HAP-1 (cell line): ENCODE data around the gene FOXD4L6.
"Not testable (repeated sequence)": the region's sequence is repeated elsewhere in the genome, so short reads cannot be mapped to it uniquely, and the experiment has no call there.

Source experiments
- DNase-seq, 2 experiments: peaks; one replicate each; pipeline ENCODE4 v3.0.0-alpha.2; 2016 to 2020; ENCODE audit warnings: low spot score in 2 of 2
- H3K27me3 ChIP-seq: fragments of 250-450 bp; sonication (Bioruptor Pico); 2 replicates; pipeline ENCODE4 v1.5.1; 2020; ENCODE audit warnings: low read depth, mild to moderate bottlenecking, moderate library complexity
- H3K36me3 ChIP-seq: fragments of 250-450 bp; sonication (Bioruptor Pico); replicated peaks from 2 replicates; pipeline ENCODE4 v1.5.1; 2020; ENCODE audit warnings: mild to moderate bottlenecking
- H3K4me1 ChIP-seq: fragments of 250-450 bp; sonication (Bioruptor Pico); 2 replicates; pipeline ENCODE4 v1.5.1; 2020; ENCODE audit warnings: mild to moderate bottlenecking
- H3K4me3 ChIP-seq: fragments of 250-450 bp; sonication (Bioruptor Pico); 2 replicates; pipeline ENCODE4 v1.5.1; 2020; ENCODE audit warnings: mild to moderate bottlenecking, moderate library complexity
- H3K9me3 ChIP-seq: fragments of 250-450 bp; sonication (Bioruptor Pico); 2 replicates; pipeline ENCODE4 v1.5.1; 2020; ENCODE audit warnings: mild to moderate bottlenecking, moderate library complexity
- in situ Hi-C: fragments of 300-500 bp; cut with MboI; formaldehyde crosslinking; loops from 3 replicates; pipeline ENCODE4 v1.14.3; 2020; ENCODE audit warnings: low sequenced_read_pairs, inconsistent platforms, mixed read lengths

Gene FOXD4L6

GRCh38 chr9:41128581-41128980 lies at the start of gene FOXD4L6:
TSS of gene FOXD4L6 (minus strand) at chr9:41128681. CDS start at chr9:41128383, 298 bp downstream.
- H3K36me3 ChIP-seq, in situ Hi-C loops, H3K9me3 ChIP-seq, H3K27me3 ChIP-seq, H3K4me1 ChIP-seq, H3K4me3 ChIP-seq, DNase-seq: not testable (repeated sequence)

DNA sequence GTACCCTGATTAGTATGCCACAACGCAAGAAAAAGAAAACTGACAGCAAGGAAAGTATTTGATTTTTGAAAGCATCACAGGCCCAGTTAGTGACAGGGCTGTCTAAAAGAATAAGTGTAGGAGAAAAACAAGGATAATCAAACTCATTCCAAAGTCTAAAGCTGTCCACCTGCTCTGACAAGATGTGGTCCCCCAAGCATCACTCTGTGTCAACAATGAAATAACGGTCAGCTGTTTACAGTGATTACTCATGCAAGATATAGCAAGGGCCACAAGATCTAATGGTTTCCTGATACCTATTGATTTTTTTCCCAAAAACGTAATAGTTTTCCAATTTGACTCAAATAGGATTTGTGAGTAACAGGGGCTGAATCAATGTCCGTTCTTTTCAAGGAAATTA lies 46.5 kb upstream of the FOXD4L6 start:
- H3K4me3 ChIP-seq, H3K9me3 ChIP-seq, in situ Hi-C loops, H3K4me1 ChIP-seq, H3K36me3 ChIP-seq, H3K27me3 ChIP-seq, DNase-seq: not testable (repeated sequence)

DNA sequence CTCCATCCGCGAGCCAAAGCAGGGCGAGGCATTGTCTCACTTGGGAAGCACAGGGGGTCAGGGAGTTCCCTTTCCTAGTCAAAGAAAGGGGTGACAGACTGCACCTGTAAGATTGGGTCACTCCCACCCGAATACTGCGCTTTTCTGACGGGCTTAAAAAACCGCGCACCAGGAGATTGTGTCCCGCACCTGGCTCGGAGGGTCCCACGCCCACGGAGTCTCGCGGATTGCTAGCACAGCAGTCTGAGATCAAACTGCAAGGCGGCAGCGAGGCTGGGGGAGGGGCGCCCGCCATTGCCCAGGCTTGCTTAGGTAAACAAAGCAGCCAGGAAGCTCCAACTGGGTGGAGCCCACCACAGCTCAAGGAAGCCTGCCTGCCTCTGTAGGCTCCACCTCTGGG lies 21.6 kb upstream of the FOXD4L6 start:
- H3K4me1 ChIP-seq, H3K27me3 ChIP-seq, H3K4me3 ChIP-seq, H3K36me3 ChIP-seq, in situ Hi-C loops, DNase-seq, H3K9me3 ChIP-seq: not testable (repeated sequence)

DNA sequence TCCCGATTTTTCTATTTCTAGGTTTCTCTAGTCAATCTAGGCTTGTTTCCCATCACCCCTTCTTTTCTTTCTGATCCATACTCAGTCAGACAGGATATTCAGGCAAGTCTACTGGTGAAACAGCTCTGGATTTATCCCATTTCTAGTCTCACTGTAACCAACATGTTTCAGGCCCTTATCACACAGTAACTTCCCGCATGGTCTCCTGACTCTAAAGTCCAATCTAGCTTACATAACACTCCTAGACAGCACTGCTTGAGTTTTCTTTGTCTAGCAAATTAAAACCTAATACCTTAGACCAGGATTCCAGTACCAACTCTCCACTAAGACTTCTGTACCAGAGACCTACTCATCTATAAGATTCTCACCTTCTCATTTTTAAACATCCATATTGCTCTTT lies 13.4 kb upstream of the FOXD4L6 start:
- H3K9me3 ChIP-seq, DNase-seq, H3K36me3 ChIP-seq, H3K27me3 ChIP-seq, in situ Hi-C loops, H3K4me1 ChIP-seq, H3K4me3 ChIP-seq: not testable (repeated sequence)

- H3K9me3 ChIP-seq, H3K27me3 ChIP-seq: not testable (repeated sequence)
Observed at GRCh38 chr9:41126746-41127446, 1.6 kb downstream of the FOXD4L6 start.

DNA sequence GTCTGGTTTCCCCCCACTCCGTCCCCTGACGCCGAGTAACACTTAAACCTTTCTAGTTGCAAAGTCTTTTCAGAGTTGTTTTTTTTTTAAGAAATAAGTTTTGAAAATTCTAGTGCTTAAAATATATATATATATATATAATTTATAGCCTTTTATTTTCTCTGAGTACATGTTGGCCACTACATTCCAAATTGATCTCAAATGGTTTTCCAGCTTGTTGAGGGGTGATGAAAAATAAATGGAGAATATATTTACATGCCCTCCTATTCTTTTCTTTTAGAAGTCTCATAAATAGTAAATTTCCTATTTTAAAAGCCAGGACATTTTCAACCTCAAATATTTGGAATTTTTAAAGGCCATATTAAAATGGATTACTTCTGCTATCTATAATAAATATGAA lies 2.5 kb downstream of the FOXD4L6 start:
- H3K27me3 ChIP-seq, DNase-seq, H3K4me3 ChIP-seq, H3K4me1 ChIP-seq, H3K36me3 ChIP-seq, H3K9me3 ChIP-seq, in situ Hi-C loops: not testable (repeated sequence)

More at GRCh38 chr9:41126746-41127446, 1.6 kb downstream of the FOXD4L6 start:
- in situ Hi-C loops, H3K4me1 ChIP-seq, DNase-seq, H3K36me3 ChIP-seq, H3K4me3 ChIP-seq: not testable (repeated sequence)

- in situ Hi-C loops, H3K4me1 ChIP-seq, H3K36me3 ChIP-seq, DNase-seq, H3K4me3 ChIP-seq, H3K9me3 ChIP-seq, H3K27me3 ChIP-seq: not testable (repeated sequence)
Observed at GRCh38 chr9:41125109-41125658, 3.3 kb downstream of the FOXD4L6 start.

- in situ Hi-C loops, H3K4me1 ChIP-seq, H3K9me3 ChIP-seq, H3K27me3 ChIP-seq, DNase-seq, H3K36me3 ChIP-seq, H3K4me3 ChIP-seq: not testable (repeated sequence)
Observed at GRCh38 chr9:41124250-41125108, 4.0 kb downstream of the FOXD4L6 start.

DNA sequence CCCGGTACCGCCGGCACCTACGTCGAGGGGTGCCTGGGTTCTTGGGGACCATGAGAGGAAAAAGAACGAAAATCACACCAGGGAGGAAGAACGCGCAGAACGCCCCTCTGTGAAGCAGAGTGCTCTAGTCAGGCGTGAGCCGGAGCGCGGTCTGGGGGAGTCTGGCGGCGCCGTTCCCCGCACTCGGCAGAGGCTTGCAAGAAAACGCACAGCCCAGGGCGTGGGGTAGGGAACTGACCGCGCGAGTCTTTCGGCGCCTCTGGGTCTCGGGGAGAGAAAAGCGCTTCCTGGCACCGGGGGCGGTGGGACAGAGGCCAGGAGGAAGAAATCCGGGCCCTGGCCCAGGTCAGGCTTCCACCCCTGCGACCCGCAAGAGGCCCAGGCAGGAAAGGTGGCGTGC lies 4.7 kb downstream of the FOXD4L6 start:
- H3K27me3 ChIP-seq, H3K4me1 ChIP-seq, DNase-seq, in situ Hi-C loops, H3K4me3 ChIP-seq, H3K36me3 ChIP-seq, H3K9me3 ChIP-seq: not testable (repeated sequence)

GRCh38 chr9:41123396-41123795 lies 5.1 kb downstream of the FOXD4L6 start:
- H3K9me3 ChIP-seq, H3K36me3 ChIP-seq, in situ Hi-C loops: not testable (repeated sequence)

DNA sequence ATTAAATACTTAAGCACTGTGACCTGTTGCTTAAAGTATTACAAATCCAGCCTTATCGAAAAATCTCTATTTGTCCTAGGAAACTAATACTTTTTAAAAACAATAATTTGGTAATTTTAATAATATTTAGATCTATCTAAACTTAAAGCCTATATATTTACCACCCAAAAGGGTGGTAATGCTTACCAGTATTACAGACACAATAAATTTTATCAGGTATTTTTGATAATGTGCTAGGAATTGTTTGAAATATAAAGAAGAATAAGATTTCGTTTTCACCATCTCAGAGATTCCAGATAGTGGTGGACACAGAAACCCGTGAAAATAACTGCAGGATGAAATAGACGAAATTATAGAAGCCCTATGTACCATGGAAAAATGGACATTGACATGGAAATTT lies 7.8 kb downstream of the FOXD4L6 start:
- H3K4me3 ChIP-seq, H3K27me3 ChIP-seq, in situ Hi-C loops, H3K4me1 ChIP-seq, DNase-seq, H3K36me3 ChIP-seq, H3K9me3 ChIP-seq: not testable (repeated sequence)

More at GRCh38 chr9:41123396-41123795, 5.1 kb downstream of the FOXD4L6 start:
- not testable (repeated sequence) for H3K4me3 ChIP-seq, H3K4me1 ChIP-seq, DNase-seq, H3K27me3 ChIP-seq

DNA sequence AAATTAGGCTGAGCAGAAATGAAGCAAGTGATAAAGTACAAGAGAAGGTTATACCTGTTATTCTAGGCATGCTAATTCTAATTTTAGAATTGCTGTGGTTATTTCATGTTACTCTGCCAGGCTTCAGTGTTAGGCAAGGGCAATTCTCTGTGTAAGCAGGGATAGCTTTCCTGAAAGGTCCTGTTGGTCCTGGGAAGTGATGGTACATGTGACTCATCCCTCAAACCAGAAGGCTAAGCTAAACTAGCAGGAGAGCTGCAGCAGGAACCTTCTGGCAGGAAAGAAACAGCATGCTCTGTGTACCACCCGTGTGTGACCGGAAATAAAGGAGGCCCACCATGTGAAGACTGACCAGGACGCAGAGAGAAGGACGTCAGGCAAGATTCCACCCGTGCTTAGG lies 8.8 kb downstream of the FOXD4L6 start:
- DNase-seq, in situ Hi-C loops, H3K36me3 ChIP-seq, H3K27me3 ChIP-seq, H3K4me1 ChIP-seq, H3K4me3 ChIP-seq, H3K9me3 ChIP-seq: not testable (repeated sequence)

- H3K4me1 ChIP-seq, in situ Hi-C loops: not testable (repeated sequence)
Observed at GRCh38 chr9:41119311-41119710, 9.2 kb downstream of the FOXD4L6 start.

GRCh38 chr9:41113348-41113747 lies 15.1 kb downstream of the FOXD4L6 start:
- DNase-seq, H3K4me1 ChIP-seq, H3K4me3 ChIP-seq, in situ Hi-C loops, H3K27me3 ChIP-seq, H3K9me3 ChIP-seq, H3K36me3 ChIP-seq: not testable (repeated sequence)

More at GRCh38 chr9:41119311-41119710, 9.2 kb downstream of the FOXD4L6 start:
- not testable (repeated sequence) for DNase-seq, H3K27me3 ChIP-seq, H3K36me3 ChIP-seq, H3K9me3 ChIP-seq, H3K4me3 ChIP-seq
